Astrocyte (in vitro differentiated cells and primary cell): ENCODE results near the gene ZNF433.

Source experiments
- EZH2 ChIP-seq: IDR thresholded peaks from 2 replicates; pipeline ENCODE4 v1.6.1; 2012; ENCODE audit warnings: mild to moderate bottlenecking, low read length, inconsistent platforms; ENCODE audit not compliant: insufficient read depth
- TF ChIP-seq, protein P1 (sequence below): IDR thresholded peaks from 2 replicates; pipeline ENCODE4 v1.5.1; 2011; ENCODE audit warnings: low read depth, mild to moderate bottlenecking, inconsistent platforms, low read length, moderate library complexity; ENCODE audit not compliant: insufficient read depth

DNA sequence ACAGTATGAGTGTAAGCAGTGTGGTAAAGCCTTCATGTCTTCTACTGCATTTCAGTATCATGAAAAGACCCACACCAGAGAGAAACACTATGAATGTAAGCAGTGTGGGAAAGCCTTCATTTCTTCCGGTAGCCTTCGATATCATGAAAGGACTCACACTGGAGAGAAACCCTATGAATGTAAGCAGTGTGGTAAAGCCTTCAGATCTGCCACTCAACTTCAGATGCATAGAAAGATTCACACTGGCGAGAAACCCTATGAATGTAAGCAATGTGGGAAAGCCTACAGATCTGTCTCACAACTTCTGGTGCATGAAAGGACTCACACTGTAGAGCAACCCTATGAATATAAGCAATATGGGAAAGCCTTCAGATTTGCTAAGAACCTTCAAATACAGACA, 41.9 kb upstream of the ZNF433 start:
- TF ChIP-seq, protein P1, sequence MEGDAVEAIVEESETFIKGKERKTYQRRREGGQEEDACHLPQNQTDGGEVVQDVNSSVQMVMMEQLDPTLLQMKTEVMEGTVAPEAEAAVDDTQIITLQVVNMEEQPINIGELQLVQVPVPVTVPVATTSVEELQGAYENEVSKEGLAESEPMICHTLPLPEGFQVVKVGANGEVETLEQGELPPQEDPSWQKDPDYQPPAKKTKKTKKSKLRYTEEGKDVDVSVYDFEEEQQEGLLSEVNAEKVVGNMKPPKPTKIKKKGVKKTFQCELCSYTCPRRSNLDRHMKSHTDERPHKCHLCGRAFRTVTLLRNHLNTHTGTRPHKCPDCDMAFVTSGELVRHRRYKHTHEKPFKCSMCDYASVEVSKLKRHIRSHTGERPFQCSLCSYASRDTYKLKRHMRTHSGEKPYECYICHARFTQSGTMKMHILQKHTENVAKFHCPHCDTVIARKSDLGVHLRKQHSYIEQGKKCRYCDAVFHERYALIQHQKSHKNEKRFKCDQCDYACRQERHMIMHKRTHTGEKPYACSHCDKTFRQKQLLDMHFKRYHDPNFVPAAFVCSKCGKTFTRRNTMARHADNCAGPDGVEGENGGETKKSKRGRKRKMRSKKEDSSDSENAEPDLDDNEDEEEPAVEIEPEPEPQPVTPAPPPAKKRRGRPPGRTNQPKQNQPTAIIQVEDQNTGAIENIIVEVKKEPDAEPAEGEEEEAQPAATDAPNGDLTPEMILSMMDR: no peak
- TF ChIP-seq EZH2: no peak
